GM19328 (cell line): ENCODE results near the gene TTC9.

Experiments used
- ATAC-seq: cut with Tn5 transposase; IDR thresholded peaks from one replicate; pipeline ENCODE4 v1.9.1; 2021; ENCODE audit warnings: mild to moderate bottlenecking, moderate library complexity; ENCODE audit not compliant: unreplicated experiment

The TTC9 gene

DNA sequence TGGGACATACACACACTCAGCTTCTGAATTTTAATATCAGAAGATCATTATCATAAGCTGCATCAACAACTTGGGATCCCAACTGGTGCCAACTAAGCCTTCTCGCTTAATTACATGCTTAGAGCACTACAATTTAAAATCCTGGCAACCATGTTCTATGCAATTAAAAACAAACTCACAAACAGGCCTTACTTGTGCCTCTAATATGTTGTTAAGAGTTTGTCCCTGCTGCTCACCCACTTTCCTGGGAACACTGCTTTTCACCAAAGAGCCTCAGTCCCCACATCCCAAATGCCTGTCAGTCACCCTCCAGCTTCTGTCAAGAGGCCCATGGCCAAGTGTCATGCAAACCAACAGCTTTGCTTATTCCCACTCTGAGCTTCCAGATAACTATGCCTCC lies 69.7 kb downstream of the TTC9 start:
- ATAC-seq, result no peak

DNA sequence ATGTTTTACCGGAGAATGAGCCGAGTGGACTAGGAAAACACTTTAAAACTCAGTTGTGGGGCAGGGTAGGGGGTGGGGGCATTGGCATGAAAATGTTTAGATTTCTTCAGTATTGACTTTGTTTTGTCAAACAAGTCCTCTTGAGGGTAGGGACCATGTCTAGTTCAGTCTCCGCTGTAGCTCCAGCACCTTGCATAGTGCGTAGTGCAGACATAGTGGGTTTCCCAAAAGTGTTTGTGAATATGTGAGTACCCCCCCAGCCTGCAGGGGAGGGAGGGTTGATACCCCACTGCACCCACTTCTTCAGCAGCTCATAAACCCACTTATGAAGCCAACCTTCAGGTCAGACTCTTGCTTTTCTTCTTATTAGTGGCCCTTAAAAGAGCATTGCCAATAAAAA lies 71.4 kb downstream of the TTC9 start:
- ATAC-seq, result no peak

DNA sequence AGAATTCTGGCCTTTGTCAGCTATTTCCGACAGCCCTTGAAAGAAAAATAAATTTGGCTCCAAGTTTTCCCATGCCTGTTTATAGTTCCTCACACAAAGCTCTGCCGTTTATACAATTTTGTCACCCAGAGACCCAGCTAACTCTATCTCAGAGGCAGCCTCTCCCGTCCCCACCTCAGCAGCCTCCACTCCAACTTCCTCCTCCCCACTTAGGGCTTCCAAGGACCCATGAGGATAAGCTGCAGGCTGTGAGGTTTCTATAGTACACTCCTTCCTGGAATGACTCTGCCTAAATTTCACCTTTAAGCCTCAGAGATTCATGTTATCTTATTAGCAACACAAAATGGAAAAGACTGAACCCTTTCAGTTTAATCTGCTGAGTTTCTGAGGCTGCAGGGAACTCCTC lies 71.8 kb downstream of the TTC9 start:
- no peak for ATAC-seq

DNA sequence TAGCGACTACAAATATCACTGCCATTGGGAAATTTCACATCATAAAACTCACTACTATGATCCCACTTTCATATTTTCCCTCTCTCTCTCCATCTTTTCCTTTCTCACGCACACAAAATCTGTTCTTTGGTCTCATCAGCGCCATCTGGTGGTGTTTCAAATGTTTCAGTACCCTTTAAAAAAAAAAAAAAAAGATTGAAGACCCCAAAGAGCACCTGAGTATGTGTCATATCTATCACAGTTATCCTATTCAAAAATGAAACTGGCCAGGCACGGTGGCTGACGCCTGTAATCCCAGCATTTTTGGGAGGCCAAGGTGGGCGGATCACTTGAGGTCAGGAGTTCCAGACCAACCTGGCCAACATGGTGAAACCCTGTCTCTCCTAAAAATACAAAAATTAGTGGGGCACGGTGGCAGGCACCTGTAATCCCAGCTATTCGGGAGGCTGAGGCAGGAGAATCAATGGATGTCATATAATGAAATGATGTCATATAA lies 72.4 kb downstream of the TTC9 start:
- ATAC-seq, result no peak

DNA sequence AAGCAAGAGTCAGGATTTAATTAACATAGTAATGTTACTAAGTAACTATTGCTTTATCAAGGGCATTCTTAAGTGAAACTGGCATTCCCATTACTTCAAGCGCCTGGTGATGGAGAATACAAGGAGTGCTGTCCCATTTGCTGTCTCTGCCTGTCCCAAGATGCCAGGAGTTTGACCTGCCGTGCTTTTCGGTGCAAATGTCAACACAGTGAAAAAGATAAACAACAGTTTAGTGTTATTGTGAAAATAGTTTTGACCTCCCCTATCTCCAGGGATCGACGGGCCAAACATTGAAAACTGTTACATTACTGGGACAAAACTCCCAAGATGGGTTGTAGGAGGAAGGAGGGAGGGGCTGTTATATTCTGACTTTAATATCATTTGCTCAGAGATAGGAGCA lies 74.8 kb downstream of the TTC9 start:
- ATAC-seq, result no peak

DNA sequence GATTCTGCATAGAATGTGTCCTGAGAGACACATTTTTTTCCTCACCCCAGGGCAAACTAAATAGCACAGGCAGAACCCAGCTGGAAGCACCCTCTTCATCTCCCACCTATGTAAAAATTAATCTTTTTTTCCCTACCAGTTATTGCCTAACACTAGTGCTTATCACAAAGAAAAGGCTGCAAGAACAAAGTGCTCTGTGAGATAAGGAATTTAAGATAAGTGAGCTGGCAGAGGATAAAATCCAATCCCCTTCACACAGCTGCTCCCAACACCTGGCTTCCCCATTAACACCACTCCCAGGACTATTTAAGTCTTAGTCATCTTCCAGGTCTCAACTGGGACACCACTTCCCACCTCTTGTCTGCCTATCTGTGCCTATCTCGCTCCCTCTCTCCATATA lies 75.2 kb downstream of the TTC9 start:
- no peak for ATAC-seq

DNA sequence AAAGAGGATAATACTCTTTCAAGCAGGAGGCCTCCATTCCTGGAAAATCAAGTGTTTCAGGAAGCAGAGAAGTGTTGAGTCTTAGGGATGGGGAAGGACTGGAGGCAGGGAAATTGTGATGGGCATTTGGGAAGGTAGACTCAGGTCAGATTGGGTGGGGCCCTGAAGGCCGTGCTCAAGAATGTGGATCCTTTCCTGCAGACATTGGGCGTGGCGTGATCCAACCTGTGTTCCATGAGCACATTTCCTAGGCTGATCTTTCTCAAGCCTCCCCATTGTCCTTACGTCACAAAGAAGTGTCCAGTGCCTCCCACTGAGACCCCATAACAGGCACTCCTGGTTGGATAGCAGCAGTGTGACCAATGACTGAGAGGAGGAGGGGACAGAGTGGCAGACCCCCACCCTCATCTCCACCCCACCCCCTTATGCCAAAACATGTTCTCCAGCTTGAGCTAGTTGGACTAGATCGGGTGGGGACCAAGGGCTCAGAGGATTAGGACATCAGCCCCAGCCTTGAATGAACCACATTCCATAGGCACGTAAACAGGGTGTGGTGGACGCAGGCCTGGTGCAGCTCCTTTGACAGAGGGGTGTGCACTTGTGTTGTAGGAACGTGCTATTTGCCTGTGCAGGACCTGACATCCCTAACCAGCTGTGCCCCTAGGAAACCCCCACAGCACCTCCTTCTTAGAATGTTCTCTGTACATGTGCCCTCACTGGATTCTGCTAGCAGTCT lies 76.8 kb downstream of the TTC9 start:
- no peak for ATAC-seq

DNA sequence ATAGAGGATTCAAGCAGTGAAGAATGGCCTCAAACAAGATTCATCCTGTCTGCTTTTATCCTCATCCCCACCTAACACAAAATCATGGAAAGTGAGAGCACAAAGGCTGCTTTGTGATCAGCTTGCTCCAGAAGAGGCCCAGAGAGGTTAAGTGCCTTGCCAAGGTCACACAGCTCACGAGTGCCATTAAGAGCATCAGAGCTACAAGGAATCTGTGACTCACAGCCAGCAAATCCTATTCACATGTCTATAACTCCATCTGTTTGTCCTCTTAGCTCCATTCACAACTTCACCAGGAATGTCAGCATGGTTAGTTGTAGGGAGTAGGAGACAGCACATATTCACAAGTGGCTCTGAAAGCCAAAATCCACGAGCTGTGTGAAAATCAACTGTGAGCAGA lies 79.8 kb downstream of the TTC9 start:
- no peak for ATAC-seq

DNA sequence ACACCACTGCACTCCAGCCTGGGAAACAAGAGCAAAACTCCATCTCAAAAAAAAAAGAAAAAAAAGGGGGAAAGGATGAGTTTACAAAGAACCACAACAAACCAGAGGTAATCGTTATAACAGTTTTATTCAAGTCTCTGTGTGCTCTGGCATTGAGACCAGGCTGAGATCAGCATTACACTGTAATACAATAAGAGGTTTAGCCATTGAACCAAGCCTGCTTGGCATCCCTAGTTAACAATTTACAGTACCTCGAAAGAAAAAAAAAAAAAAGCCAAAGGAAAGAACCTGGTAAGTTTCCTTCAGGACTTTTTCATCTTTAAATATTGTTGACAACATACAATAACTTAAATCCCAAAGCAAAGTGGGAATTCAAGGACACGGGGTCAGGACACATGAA lies 80.7 kb downstream of the TTC9 start:
- ATAC-seq, result no peak

DNA sequence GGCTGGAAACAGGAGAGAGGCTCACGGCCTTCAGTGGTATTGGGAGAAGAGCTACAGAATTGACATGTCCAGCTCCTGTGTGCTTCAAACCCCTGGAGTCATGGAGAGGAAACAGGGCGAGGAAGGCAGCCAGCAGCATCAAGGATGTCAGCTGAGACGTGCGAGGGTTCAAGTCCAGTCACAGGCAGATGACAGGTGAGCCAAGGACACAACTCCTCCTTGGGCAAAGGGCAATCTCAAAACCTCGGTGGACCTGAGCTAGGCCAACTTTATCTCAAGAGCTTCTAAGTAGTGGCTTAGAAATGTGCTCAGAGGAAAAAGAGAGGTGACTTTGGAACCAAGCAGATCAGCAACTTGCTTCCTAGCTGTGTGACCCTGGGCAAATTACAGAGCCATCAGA lies 81.6 kb downstream of the TTC9 start:
- ATAC-seq, result no peak

DNA sequence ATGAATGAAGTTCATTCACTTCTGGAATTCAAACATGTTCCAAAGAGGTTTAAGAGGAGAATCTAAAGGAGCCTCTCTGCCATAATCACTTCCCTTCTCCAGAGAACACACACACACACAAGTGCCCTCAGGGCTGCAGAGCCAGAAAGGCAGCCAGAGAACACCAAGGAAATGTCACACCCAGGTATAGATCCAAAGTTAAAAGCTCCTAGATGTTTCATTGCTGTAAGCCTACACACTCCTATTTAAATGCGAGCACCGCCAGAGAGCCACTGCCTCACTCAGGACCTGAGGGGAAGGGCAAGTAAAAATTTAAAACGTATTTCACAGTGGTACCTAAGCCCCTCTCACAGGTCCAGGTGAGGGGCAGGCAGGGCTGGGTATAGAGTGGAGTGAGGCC lies 82.4 kb downstream of the TTC9 start:
- ATAC-seq, result no peak

DNA sequence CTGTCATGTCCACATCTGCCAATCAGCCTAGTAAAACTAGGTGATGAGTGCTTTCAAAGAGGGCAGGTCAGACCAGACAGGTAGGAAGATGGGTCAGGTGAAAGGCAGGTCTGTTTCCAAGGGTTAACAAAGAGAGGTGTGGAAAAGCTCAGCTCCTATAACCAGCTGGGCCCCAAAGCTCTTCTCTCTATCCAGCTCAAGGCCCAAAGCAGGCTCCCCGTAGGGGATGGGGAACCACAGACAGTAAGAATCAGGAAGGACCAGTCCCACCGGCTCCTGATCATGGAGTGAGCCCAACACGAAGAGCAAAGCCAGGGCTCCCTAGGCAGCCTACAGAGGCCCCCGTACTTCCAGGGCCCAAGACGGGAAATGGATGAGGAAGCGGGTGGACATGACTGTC lies 83.2 kb downstream of the TTC9 start:
- ATAC-seq, result no peak
